ENCODE data around the gene OR5M3.

OR5M3 gene

DNA sequence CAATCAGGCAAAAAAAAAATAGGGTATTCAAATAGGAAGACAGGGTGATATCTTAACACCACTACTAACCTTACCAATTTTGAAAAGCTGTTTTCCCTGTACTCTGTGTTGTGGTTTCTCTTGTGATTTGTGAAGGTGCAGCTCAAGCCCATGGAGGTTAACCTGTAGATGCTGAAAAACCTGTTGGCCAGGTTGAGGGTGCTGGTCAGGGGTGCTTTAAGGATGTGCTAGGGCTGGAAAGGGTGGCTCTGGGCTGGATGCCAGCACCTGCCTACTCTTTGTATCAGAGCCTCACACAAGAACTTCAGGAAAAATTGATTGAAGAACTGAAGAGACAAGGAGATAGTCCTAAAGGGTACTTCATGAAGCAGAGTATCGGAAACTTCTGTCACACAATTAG is 36.3 kb upstream of the OR5M3 start:
- DNase-seq (ENCODE audit: low read depth in 1 of 2, low spot score in 1 of 2) = no peak
- Histone ChIP-seq H3K4me3 (replicated peaks; ENCODE audit: insufficient read depth, low read length) (no peak overlapping the region), H3K27me3 (ENCODE audit: insufficient read depth, poor library complexity, severe bottlenecking) (no peaks in the 10 kb centered on the region), H3K27ac (replicated peaks) (no peak overlapping the region)
- TF ChIP-seq POLR2AphosphoS5 (IDR thresholded peaks at IDR 0.05; ENCODE audit: low read depth) = no peak
- TF ChIP-seq, protein P1, sequence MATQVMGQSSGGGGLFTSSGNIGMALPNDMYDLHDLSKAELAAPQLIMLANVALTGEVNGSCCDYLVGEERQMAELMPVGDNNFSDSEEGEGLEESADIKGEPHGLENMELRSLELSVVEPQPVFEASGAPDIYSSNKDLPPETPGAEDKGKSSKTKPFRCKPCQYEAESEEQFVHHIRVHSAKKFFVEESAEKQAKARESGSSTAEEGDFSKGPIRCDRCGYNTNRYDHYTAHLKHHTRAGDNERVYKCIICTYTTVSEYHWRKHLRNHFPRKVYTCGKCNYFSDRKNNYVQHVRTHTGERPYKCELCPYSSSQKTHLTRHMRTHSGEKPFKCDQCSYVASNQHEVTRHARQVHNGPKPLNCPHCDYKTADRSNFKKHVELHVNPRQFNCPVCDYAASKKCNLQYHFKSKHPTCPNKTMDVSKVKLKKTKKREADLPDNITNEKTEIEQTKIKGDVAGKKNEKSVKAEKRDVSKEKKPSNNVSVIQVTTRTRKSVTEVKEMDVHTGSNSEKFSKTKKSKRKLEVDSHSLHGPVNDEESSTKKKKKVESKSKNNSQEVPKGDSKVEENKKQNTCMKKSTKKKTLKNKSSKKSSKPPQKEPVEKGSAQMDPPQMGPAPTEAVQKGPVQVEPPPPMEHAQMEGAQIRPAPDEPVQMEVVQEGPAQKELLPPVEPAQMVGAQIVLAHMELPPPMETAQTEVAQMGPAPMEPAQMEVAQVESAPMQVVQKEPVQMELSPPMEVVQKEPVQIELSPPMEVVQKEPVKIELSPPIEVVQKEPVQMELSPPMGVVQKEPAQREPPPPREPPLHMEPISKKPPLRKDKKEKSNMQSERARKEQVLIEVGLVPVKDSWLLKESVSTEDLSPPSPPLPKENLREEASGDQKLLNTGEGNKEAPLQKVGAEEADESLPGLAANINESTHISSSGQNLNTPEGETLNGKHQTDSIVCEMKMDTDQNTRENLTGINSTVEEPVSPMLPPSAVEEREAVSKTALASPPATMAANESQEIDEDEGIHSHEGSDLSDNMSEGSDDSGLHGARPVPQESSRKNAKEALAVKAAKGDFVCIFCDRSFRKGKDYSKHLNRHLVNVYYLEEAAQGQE (IDR thresholded peaks at IDR 0.05; ENCODE audit: insufficient replicate concordance, low read depth) = no peak
- no peak for TF ChIP-seq GABPA (IDR thresholded peaks at IDR 0.05; ENCODE audit: low read depth)
- TF ChIP-seq SPI1 (IDR thresholded peaks at IDR 0.05; ENCODE audit: borderline replicate concordance, low read depth) = no peak
- TF ChIP-seq, protein P2, sequence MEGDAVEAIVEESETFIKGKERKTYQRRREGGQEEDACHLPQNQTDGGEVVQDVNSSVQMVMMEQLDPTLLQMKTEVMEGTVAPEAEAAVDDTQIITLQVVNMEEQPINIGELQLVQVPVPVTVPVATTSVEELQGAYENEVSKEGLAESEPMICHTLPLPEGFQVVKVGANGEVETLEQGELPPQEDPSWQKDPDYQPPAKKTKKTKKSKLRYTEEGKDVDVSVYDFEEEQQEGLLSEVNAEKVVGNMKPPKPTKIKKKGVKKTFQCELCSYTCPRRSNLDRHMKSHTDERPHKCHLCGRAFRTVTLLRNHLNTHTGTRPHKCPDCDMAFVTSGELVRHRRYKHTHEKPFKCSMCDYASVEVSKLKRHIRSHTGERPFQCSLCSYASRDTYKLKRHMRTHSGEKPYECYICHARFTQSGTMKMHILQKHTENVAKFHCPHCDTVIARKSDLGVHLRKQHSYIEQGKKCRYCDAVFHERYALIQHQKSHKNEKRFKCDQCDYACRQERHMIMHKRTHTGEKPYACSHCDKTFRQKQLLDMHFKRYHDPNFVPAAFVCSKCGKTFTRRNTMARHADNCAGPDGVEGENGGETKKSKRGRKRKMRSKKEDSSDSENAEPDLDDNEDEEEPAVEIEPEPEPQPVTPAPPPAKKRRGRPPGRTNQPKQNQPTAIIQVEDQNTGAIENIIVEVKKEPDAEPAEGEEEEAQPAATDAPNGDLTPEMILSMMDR (IDR thresholded peaks at IDR 0.05; ENCODE audit: insufficient read depth, low read length) = no peak

DNA sequence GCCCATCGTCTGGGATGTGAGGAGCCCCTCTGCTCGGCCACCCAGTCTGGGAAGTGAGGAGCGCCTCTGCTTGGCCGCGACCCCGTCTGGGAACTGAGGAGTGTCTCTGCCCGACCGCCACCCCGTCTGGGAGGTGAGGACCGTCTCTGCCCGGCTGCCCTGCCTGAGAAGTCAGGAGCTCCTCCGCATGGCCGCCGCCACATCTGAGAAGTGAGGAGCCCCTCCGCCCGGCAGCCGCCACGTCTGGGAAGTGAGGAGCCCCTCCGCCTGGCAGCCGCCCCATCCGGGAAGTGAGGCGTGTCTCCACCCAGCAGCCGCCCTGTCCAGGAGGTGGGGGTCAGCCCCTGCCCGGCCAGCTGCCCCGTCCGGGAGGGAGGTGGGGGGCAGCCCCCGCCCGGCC is 23.9 kb upstream of the OR5M3 start:
- H3K27me3 ChIP-seq (ENCODE audit: insufficient read depth, poor library complexity, severe bottlenecking) = no peaks in the 10 kb centered on the region
- no peak overlapping the region for H3K27ac ChIP-seq (replicated peaks)
- no peak for DNase-seq (ENCODE audit: low read depth in 1 of 2, low spot score in 1 of 2)
- H3K4me3 ChIP-seq (replicated peaks; ENCODE audit: insufficient read depth, low read length) = no peak overlapping the region
- TF ChIP-seq POLR2AphosphoS5 (IDR thresholded peaks at IDR 0.05; ENCODE audit: low read depth) (no peak), SPI1 (IDR thresholded peaks at IDR 0.05; ENCODE audit: borderline replicate concordance, low read depth) (no peak), GABPA (IDR thresholded peaks at IDR 0.05; ENCODE audit: low read depth) (no peak)
- TF ChIP-seq, protein P2 (IDR thresholded peaks at IDR 0.05; ENCODE audit: insufficient read depth, low read length) = no peak
- TF ChIP-seq, protein P1 (IDR thresholded peaks at IDR 0.05; ENCODE audit: insufficient replicate concordance, low read depth) = no peak

DNA sequence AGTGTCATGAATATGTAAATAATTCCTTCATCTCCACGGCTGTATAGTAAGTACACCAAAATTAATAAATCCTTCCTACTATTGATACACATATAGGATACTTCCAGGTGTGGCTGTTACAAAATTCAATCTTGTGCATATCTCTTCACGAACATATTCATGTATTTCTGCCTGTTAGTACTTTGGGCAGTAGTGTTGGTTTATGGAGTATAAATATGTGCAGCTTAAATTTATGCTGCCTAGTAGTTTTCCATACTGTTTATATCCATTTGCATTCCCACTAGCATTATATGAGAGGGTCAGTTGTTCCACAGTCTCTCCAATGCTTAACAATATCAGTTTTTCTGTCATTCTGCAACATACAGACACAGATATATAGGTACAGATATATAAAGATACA is 22.0 kb upstream of the OR5M3 start:
- DNase-seq (ENCODE audit: low read depth in 1 of 2, low spot score in 1 of 2) = no peak
- TF ChIP-seq, protein P2 (IDR thresholded peaks at IDR 0.05; ENCODE audit: insufficient read depth, low read length) = no peak
- TF ChIP-seq GABPA (IDR thresholded peaks at IDR 0.05; ENCODE audit: low read depth) = no peak
- no peak for TF ChIP-seq POLR2AphosphoS5 (IDR thresholded peaks at IDR 0.05; ENCODE audit: low read depth)
- TF ChIP-seq, protein P1 (IDR thresholded peaks at IDR 0.05; ENCODE audit: insufficient replicate concordance, low read depth) = no peak
- no peak for TF ChIP-seq SPI1 (IDR thresholded peaks at IDR 0.05; ENCODE audit: borderline replicate concordance, low read depth)
- no peak overlapping the region for H3K4me3 ChIP-seq (replicated peaks; ENCODE audit: insufficient read depth, low read length)
- no peaks in the 10 kb centered on the region for H3K27me3 ChIP-seq (ENCODE audit: insufficient read depth, poor library complexity, severe bottlenecking)
- no peak overlapping the region for H3K27ac ChIP-seq (replicated peaks)
